CD8-positive, alpha-beta memory T cell (primary cell): ENCODE results near the gene CHID1. TPM values are rescaled to one million over a fixed set of nuclear protein-coding genes. Genes with fewer than 3 reads are reported as not detected.

Experiments used
- CTCF ChIA-PET: fragments of 350-600 bp; sonication (Branson Sonifier 250); formaldehyde crosslinking; loops from one replicate; lab custom pipeline; 2021; ENCODE audit warnings: antibody characterized with exemption; lab: Charles Lee
- POLR2A ChIA-PET: fragments of 350-600 bp; sonication (Branson Sonifier 250); formaldehyde crosslinking; loops from one replicate; lab custom pipeline; 2021; ENCODE audit warnings: antibody characterized with exemption; lab: Charles Lee
- DNase-seq, 5 donors: peaks; one replicate each; pipeline versions ENCODE4 v3.0.0 to v3.0.0-alpha.2; 2020 to 2022; ENCODE audit warnings: mixed read lengths in 1 of 5
- H3K27ac ChIP-seq: one replicate; pipeline ENCODE4 v1.7.0; 2013; ENCODE audit warnings: low read depth, mild to moderate bottlenecking, low read length, moderate library complexity
- H3K27me3 ChIP-seq: 2 replicates; pipeline ENCODE4 v1.7.0; 2013; ENCODE audit warnings: low read length, mild to moderate bottlenecking; ENCODE audit not compliant: insufficient read depth, poor library complexity, severe bottlenecking
- H3K36me3 ChIP-seq: 2 replicates; pipeline ENCODE4 v1.7.0; 2013; ENCODE audit warnings: mild to moderate bottlenecking, low read length, moderate library complexity; ENCODE audit not compliant: insufficient read depth
- H3K4me1 ChIP-seq: 2 replicates; pipeline ENCODE4 v1.7.0; 2013; ENCODE audit warnings: mild to moderate bottlenecking, low read length, moderate library complexity; ENCODE audit not compliant: insufficient read depth
- H3K4me3 ChIP-seq: 2 replicates; pipeline ENCODE4 v1.7.0; 2013; ENCODE audit warnings: mild to moderate bottlenecking, low read length
- H3K9me3 ChIP-seq: 2 replicates; pipeline ENCODE4 v1.7.0; 2013; ENCODE audit warnings: mild to moderate bottlenecking, low read length
- H3K27ac Mint-ChIP-seq, 8 donors: one replicate each; pipeline ENCODE4 v1.8.0; 2020 to 2021; ENCODE audit warnings: mixed read lengths in 8 of 8, mild to moderate bottlenecking in 6 of 8, inconsistent platforms in 3 of 8, moderate library complexity in 3 of 8
- H3K27me3 Mint-ChIP-seq, 2 donors: one replicate each; pipeline ENCODE4 v1.8.0; 2020 to 2021; ENCODE audit warnings: mixed read lengths in 2 of 2, mild to moderate bottlenecking in 1 of 2, moderate library complexity in 1 of 2
- H3K36me3 Mint-ChIP-seq, 3 donors: one replicate each; pipeline ENCODE4 v1.8.0; 2020 to 2021; ENCODE audit warnings: mixed read lengths in 3 of 3, inconsistent platforms in 1 of 3, mild to moderate bottlenecking in 1 of 3
- H3K4me1 Mint-ChIP-seq, 3 donors: one replicate each; pipeline ENCODE4 v1.8.0; 2020 to 2021; ENCODE audit warnings: mixed read lengths in 3 of 3, inconsistent platforms in 1 of 3, mild to moderate bottlenecking in 1 of 3
- H3K4me3 Mint-ChIP-seq, 7 donors: one replicate each; pipeline ENCODE4 v1.8.0; 2020 to 2021; ENCODE audit warnings: mixed read lengths in 7 of 7, mild to moderate bottlenecking in 6 of 7, moderate library complexity in 4 of 7, inconsistent platforms in 2 of 7
- H3K9me3 Mint-ChIP-seq, 5 donors: one replicate each; pipeline ENCODE4 v1.8.0; 2020 to 2022; ENCODE audit warnings: mixed read lengths in 5 of 5, mild to moderate bottlenecking in 3 of 5, moderate library complexity in 2 of 5, inconsistent platforms in 1 of 5
- polyA plus RNA-seq: library from polyadenylated mRNA; unstranded; fragments of 300-500 nt; fragmentation: Illumina TruSeq; gene quantifications from one replicate; pipeline ENCODE4 v1.2.3, GENCODE V29; 2021
- total RNA-seq, 2 experiments: library from RNA; stranded (reverse); gene quantifications; one replicate each; pipeline ENCODE4 v1.2.3, GENCODE V29; 2021

The CHID1 gene
- total and polyA plus RNA-seq, 3 experiments from 2014 or later = 57.1 to 94.1 (median 87.2) TPM

- H3K4me3 ChIP-seq = peak overlapping the region; percentile 37
- H3K4me1 ChIP-seq = peaks cover 37% of the 10 kb centered on the region
- no peak for DNase-seq
- Mint-ChIP-seq H3K9me3 (no peaks in the 10 kb centered on the region), H3K27me3 (peaks cover 9 to 19% of the 10 kb centered on the region in 2 donors), H3K4me3 (peak overlapping the region; percentile 68 to 85 (median 71)), H3K27ac (peak overlapping the region in 1 of 8 donors; percentile 77), H3K36me3 (peaks cover 0 to 26% (median 4%) of the 10 kb centered on the region in 3 donors), H3K4me1 (peaks cover 4 to 51% (median 14%) of the 10 kb centered on the region in 3 donors)
- H3K27ac ChIP-seq = peak overlapping the region; percentile 24
- CTCF ChIA-PET = no interaction called here
- H3K36me3 ChIP-seq = no peaks in the 10 kb centered on the region
- POLR2A ChIA-PET = interaction anchor here (0.5 kb wide), 1 partner anchor 16 kb away, joined by 3 read pairs; no protein-coding TSS in a partner anchor
- peaks cover 20% of the 10 kb centered on the region for H3K27me3 ChIP-seq
- no peaks in the 10 kb centered on the region for H3K9me3 ChIP-seq
Observed at GRCh38 chr11:826836-827145, 83.8 kb downstream of the CHID1 start.

GRCh38 chr11:826227-826621 is 84.4 kb downstream of the CHID1 start:
- no peaks in the 10 kb centered on the region for H3K36me3 ChIP-seq
- H3K27me3 Mint-ChIP-seq = peaks cover 9 to 19% of the 10 kb centered on the region in 2 donors
- no peaks in the 10 kb centered on the region for H3K9me3 ChIP-seq
- DNase-seq = no peak
- no peaks in the 10 kb centered on the region for H3K9me3 Mint-ChIP-seq
- peaks cover 40% of the 10 kb centered on the region for H3K4me1 ChIP-seq
- peak overlapping the region in 1 of 8 donors; percentile 66 for H3K27ac Mint-ChIP-seq
- ChIA-PET POLR2A (interaction anchor here (0.5 kb wide), 2 partner anchors 15 to 70 kb away, joined by 3 to 5 read pairs; no protein-coding TSS in a partner anchor), CTCF (no interaction called here)
- H3K27me3 ChIP-seq = peaks cover 20% of the 10 kb centered on the region
- H3K4me1 Mint-ChIP-seq = peaks cover 5 to 49% (median 11%) of the 10 kb centered on the region in 3 donors
- no peak overlapping the region for H3K4me3 ChIP-seq
- peaks cover 0 to 30% (median 4%) of the 10 kb centered on the region in 3 donors for H3K36me3 Mint-ChIP-seq
- H3K27ac ChIP-seq = peak overlapping the region; percentile 24
- peak overlapping the region; percentile 68 to 85 (median 71) for H3K4me3 Mint-ChIP-seq

GRCh38 chr11:825366-826226 is 85.0 kb downstream of the CHID1 start:
- Histone ChIP-seq H3K9me3 (no peaks in the 10 kb centered on the region), H3K27me3 (peaks cover 20% of the 10 kb centered on the region), H3K27ac (no peak overlapping the region), H3K4me1 (peaks cover 40% of the 10 kb centered on the region), H3K36me3 (no peaks in the 10 kb centered on the region), H3K4me3 (no peak overlapping the region)
- POLR2A ChIA-PET = interaction anchor here (0.5 kb wide), 1 partner anchor 69 kb away, joined by 5 read pairs; no protein-coding TSS in a partner anchor
- DNase-seq = no peak
- H3K27me3 Mint-ChIP-seq = peaks cover 9 to 19% of the 10 kb centered on the region in 2 donors
- CTCF ChIA-PET = interaction anchor here (0.6 kb wide), 1 partner anchor 224 kb away, joined by 3 read pairs; no protein-coding TSS in a partner anchor
- no peak overlapping the region for H3K4me3 Mint-ChIP-seq
- H3K4me1 Mint-ChIP-seq = peaks cover 10 to 50% (median 17%) of the 10 kb centered on the region in 3 donors
- H3K9me3 Mint-ChIP-seq = no peaks in the 10 kb centered on the region
- H3K36me3 Mint-ChIP-seq = peaks cover 0 to 34% (median 4%) of the 10 kb centered on the region in 3 donors
- H3K27ac Mint-ChIP-seq = no peak overlapping the region

GRCh38 chr11:824942-825341 is 85.7 kb downstream of the CHID1 start:
- Mint-ChIP-seq H3K36me3 (peaks cover 0 to 36% (median 4%) of the 10 kb centered on the region in 3 donors), H3K4me1 (peaks cover 10 to 49% (median 17%) of the 10 kb centered on the region in 3 donors), H3K27me3 (peaks cover 9 to 19% of the 10 kb centered on the region in 2 donors), H3K4me3 (no peak overlapping the region), H3K9me3 (no peaks in the 10 kb centered on the region), H3K27ac (no peak overlapping the region)
- no peak overlapping the region for H3K27ac ChIP-seq
- H3K36me3 ChIP-seq = no peaks in the 10 kb centered on the region
- CTCF ChIA-PET = interaction anchor here (0.6 kb wide), 1 partner anchor 224 kb away, joined by 3 read pairs; no protein-coding TSS in a partner anchor
- peaks cover 39% of the 10 kb centered on the region for H3K4me1 ChIP-seq
- no peaks in the 10 kb centered on the region for H3K9me3 ChIP-seq
- H3K4me3 ChIP-seq = no peak overlapping the region
- POLR2A ChIA-PET = no interaction called here
- no peak for DNase-seq
- H3K27me3 ChIP-seq = peaks cover 20% of the 10 kb centered on the region

- Mint-ChIP-seq H3K4me3 (no peak overlapping the region), H3K27ac (no peak overlapping the region), H3K9me3 (no peaks in the 10 kb centered on the region), H3K36me3 (peaks cover 0 to 37% (median 4%) of the 10 kb centered on the region in 3 donors), H3K4me1 (peaks cover 10 to 44% (median 17%) of the 10 kb centered on the region in 3 donors), H3K27me3 (peaks cover 9 to 15% of the 10 kb centered on the region in 2 donors)
- H3K4me1 ChIP-seq = peaks cover 33% of the 10 kb centered on the region
- no peaks in the 10 kb centered on the region for H3K9me3 ChIP-seq
- H3K36me3 ChIP-seq = no peaks in the 10 kb centered on the region
- H3K27me3 ChIP-seq = peaks cover 16% of the 10 kb centered on the region
- no peak overlapping the region for H3K27ac ChIP-seq
- POLR2A ChIA-PET = interaction anchor here (0.6 kb wide), 1 partner anchor 16 kb away, joined by 3 read pairs; no protein-coding TSS in a partner anchor
- no peak overlapping the region for H3K4me3 ChIP-seq
- no peak for DNase-seq
- CTCF ChIA-PET = no interaction called here
Observed at GRCh38 chr11:824292-824880, 86.2 kb downstream of the CHID1 start.

- Mint-ChIP-seq H3K27ac (peak overlapping the region in 2 of 8 donors; percentile 33 to 69), H3K9me3 (no peaks in the 10 kb centered on the region), H3K4me3 (no peak overlapping the region), H3K27me3 (peaks cover 9 to 10% of the 10 kb centered on the region in 2 donors), H3K36me3 (peaks cover 0 to 37% (median 4%) of the 10 kb centered on the region in 3 donors), H3K4me1 (peaks cover 10 to 38% (median 14%) of the 10 kb centered on the region in 3 donors)
- peaks cover 32% of the 10 kb centered on the region for H3K4me1 ChIP-seq
- no peaks in the 10 kb centered on the region for H3K9me3 ChIP-seq
- H3K27me3 ChIP-seq = peaks cover 9% of the 10 kb centered on the region
- POLR2A ChIA-PET = interaction anchor here (0.6 to 1.1 kb wide), 2 partner anchors 13 to 15 kb away, joined by 3 read pairs; no protein-coding TSS in a partner anchor
- no peak overlapping the region for H3K4me3 ChIP-seq
- no peaks in the 10 kb centered on the region for H3K36me3 ChIP-seq
- no peak for DNase-seq
- CTCF ChIA-PET = interaction anchor here (1.7 kb wide), 1 partner anchor 15 kb away, joined by 5 read pairs; no protein-coding TSS in a partner anchor
- H3K27ac ChIP-seq = no peak overlapping the region
Observed at GRCh38 chr11:823441-824291, 86.9 kb downstream of the CHID1 start.
